ENCODE data around the gene OR2V1. TPM values are rescaled to one million over a fixed set of nuclear protein-coding genes. Genes with fewer than 3 reads are reported as not detected.
"Not testable (repeated sequence)": the region's sequence is repeated elsewhere in the genome, so short reads cannot be mapped to it uniquely, and the experiment has no call there.

Gene OR2V1
- total RNA-seq, 1 donor from 2014 or later: not detected

GRCh38 chr5:181096721-181097382 lies 34.1 kb downstream of the OR2V1 start:
- intact Hi-C loops (cut with DNase I); ATAC-seq: not testable (repeated sequence)

GRCh38 chr5:181095162-181095561 lies 35.8 kb downstream of the OR2V1 start:
- intact Hi-C loops (cut with DNase I); ATAC-seq; DNase-seq (ENCODE audit: missing footprints): not testable (repeated sequence)

More at GRCh38 chr5:181096721-181097382, 34.1 kb downstream of the OR2V1 start:
- DNase-seq (ENCODE audit: missing footprints): not testable (repeated sequence)

- no peak for ATAC-seq
- no peak for DNase-seq (ENCODE audit: missing footprints)
- intact Hi-C loops (cut with DNase I): no loop called here
Measured at GRCh38 chr5:181092428-181092827, 38.5 kb downstream of the OR2V1 start.

GRCh38 chr5:181088289-181088688 lies 42.7 kb downstream of the OR2V1 start:
- no peak for ATAC-seq

GRCh38 chr5:181087309-181087708 lies 43.7 kb downstream of the OR2V1 start:
- DNase-seq (ENCODE audit: missing footprints): no peak
- intact Hi-C loops (cut with DNase I): no loop called here
- ATAC-seq: no peak

More at GRCh38 chr5:181088289-181088688, 42.7 kb downstream of the OR2V1 start:
- intact Hi-C loops (cut with DNase I): no loop called here
- no peak for DNase-seq (ENCODE audit: missing footprints)

GRCh38 chr5:181086884-181087205 lies 44.1 kb downstream of the OR2V1 start:
- ATAC-seq: no peak
- intact Hi-C loops (cut with DNase I): no loop called here
- no peak for DNase-seq (ENCODE audit: missing footprints)

- intact Hi-C loops (cut with DNase I): no loop called here
Measured at GRCh38 chr5:181086026-181086883, 44.7 kb downstream of the OR2V1 start.

GRCh38 chr5:181084621-181085195 lies 46.3 kb downstream of the OR2V1 start:
- intact Hi-C loops (cut with DNase I): no loop called here
- ATAC-seq: no peak
- no peak for DNase-seq (ENCODE audit: missing footprints)

More at GRCh38 chr5:181086026-181086883, 44.7 kb downstream of the OR2V1 start:
- ATAC-seq (no peak), DNase-seq (ENCODE audit: missing footprints) (no peak)

DNA sequence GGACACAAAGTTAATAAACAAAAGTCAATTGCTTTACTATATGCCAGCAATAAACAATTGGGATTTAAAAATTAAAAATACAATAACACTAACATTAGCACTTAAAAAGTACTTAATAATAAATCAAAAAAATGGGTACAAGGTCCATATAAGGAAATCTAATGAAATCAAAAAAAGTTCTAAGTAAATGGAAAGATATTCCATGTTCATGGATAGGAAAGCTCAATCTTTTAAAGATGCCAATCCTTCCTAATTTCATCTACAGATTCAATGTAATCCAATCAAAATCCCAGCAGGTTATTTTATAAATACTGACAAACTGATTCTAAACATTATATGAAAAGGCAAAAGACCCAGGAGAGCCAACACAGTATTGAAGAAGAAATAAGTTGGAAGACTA lies 49.0 kb downstream of the OR2V1 start:
- DNase-seq (ENCODE audit: missing footprints) (no peak), ATAC-seq (no peak)
- intact Hi-C loops (cut with DNase I): no loop called here

DNA sequence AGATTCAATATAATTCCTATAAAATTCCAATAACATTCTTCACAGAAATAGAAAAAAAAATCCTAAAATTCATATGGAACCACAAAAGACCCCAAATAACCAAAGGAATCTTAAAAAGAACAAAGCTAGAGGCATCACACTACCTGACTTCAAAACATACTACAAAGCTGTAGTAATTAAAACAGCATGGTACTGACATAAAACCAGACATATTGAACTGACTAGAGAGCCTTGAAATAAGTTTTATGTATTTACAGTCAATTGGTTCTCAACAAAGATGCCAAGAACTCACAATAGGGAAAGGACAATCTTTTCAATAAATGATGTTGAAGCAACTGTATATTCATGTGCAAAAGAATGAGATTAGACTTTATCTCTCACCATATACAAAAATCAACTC lies 54.0 kb downstream of the OR2V1 start:
- DNase-seq (ENCODE audit: missing footprints): no peak
- no peak for ATAC-seq
- intact Hi-C loops (cut with DNase I): no loop called here

Other genes with a start within 250 kb of the OR2V1 start
- gene BTNL8, start 232.0 kb downstream of the OR2V1 start, total RNA-seq: 0.41 TPM
- not detected for gene BTNL3, start 142.3 kb downstream of the OR2V1 start, total RNA-seq
- 37.6 TPM for gene BTNL9, start 90.9 kb downstream of the OR2V1 start, total RNA-seq
- not detected for gene OR2V2, start 16.4 kb upstream of the OR2V1 start, total RNA-seq
- 14.4 TPM for gene TRIM7, start 74.0 kb upstream of the OR2V1 start, total RNA-seq
- 20.9 TPM for gene TRIM41, start 92.1 kb upstream of the OR2V1 start, total RNA-seq
- 693 TPM for gene RACK1, start 112.7 kb upstream of the OR2V1 start, total RNA-seq
- 9.2 TPM for gene TRIM52, start 130.0 kb upstream of the OR2V1 start, total RNA-seq
- gene OR4F3, start 236.1 kb upstream of the OR2V1 start, total RNA-seq: not detected

Data from Right ventricle myocardium inferior (tissue), 1 donor.